Neural cell (in vitro differentiated cells): Measurements from ENCODE around the gene SERGEF. TPM values are rescaled to one million over a fixed set of nuclear protein-coding genes. Genes with fewer than 3 reads are reported as not detected.

ENCODE experiments used
- H2AFZ ChIP-seq: fragments of 200-600, 300-800 bp; sonication (generic), shearing (Covaris generic); 2 replicates; pipeline ENCODE4 v1.6.0; 2014; ENCODE audit warnings: low read depth, mild to moderate bottlenecking, antibody characterized with exemption, low read length, moderate library complexity
- H3F3A ChIP-seq: fragments of 200-600 bp; shearing (Covaris generic); 2 replicates; pipeline ENCODE4 v1.6.1; 2016; ENCODE audit warnings: mild to moderate bottlenecking, moderate library complexity, mixed read lengths, antibody characterized with exemption, low read length; ENCODE audit not compliant: insufficient read depth, poor library complexity, severe bottlenecking
- H3K27ac ChIP-seq: fragments of 200-600, 300-800 bp; sonication (generic), shearing (Covaris generic); 2 replicates; pipeline ENCODE4 v1.5.1; 2014; ENCODE audit warnings: mild to moderate bottlenecking, low read length, moderate library complexity
- H3K27me3 ChIP-seq: fragments of 300-800, 200-600 bp; sonication (generic), shearing (Covaris generic); 2 replicates; pipeline ENCODE4 v1.6.0; 2014; ENCODE audit warnings: mild to moderate bottlenecking, low read depth, low read length, moderate library complexity; ENCODE audit not compliant: insufficient read depth
- H3K36me3 ChIP-seq: fragments of 300-800, 200-600 bp; sonication (generic), shearing (Covaris generic); 2 replicates; pipeline ENCODE4 v1.5.1; 2014; ENCODE audit warnings: mild to moderate bottlenecking, antibody characterized with exemption, low read length, moderate library complexity; ENCODE audit not compliant: insufficient read depth
- H3K4me2 ChIP-seq: fragments of 300-800, 200-600 bp; sonication (generic), shearing (Covaris generic); 2 replicates; pipeline ENCODE4 v1.6.0; 2014; ENCODE audit warnings: mild to moderate bottlenecking, low read length
- H3K4me3 ChIP-seq: fragments of 300-800, 200-600 bp; sonication (generic), shearing (Covaris generic); 2 replicates; pipeline ENCODE4 v1.5.1; 2014; ENCODE audit warnings: mild to moderate bottlenecking, low read length, moderate library complexity
- H3K79me2 ChIP-seq: fragments of 200-600 bp; shearing (Covaris generic); replicated peaks from 2 replicates; pipeline ENCODE4 v1.6.0; 2014; ENCODE audit warnings: mild to moderate bottlenecking, low read length, moderate library complexity; ENCODE audit not compliant: insufficient read depth
- H3K9ac ChIP-seq: fragments of 300-800, 200-600 bp; sonication (generic), shearing (Covaris generic); 2 replicates; pipeline ENCODE4 v1.6.1; 2016; ENCODE audit warnings: mild to moderate bottlenecking, low read length, mixed read lengths
- H3K9me2 ChIP-seq: fragments of 200-600 bp; shearing (Covaris generic); 2 replicates; pipeline ENCODE4 v1.6.1; 2016; ENCODE audit warnings: mild to moderate bottlenecking, low read length, mixed read lengths; ENCODE audit not compliant: insufficient read depth
- H3K9me3 ChIP-seq: fragments of 200-600, 300-800 bp; sonication (generic), shearing (Covaris generic); 2 replicates; pipeline ENCODE4 v1.6.1; 2016; ENCODE audit warnings: mild to moderate bottlenecking, mixed run types, low read length, moderate library complexity, mixed read lengths
- H4K20me1 ChIP-seq: fragments of 200-600 bp; shearing (Covaris generic); 2 replicates; pipeline ENCODE4 v1.6.1; 2016; ENCODE audit warnings: mild to moderate bottlenecking, mixed run types; ENCODE audit not compliant: insufficient read depth
- EP300 ChIP-seq: fragments of 450-650 bp; conservative IDR thresholded peaks from 2 replicates; pipeline ENCODE4 v1.6.1; 2014; ENCODE audit warnings: antibody characterized with exemption, mild to moderate bottlenecking, moderate library complexity; ENCODE audit not compliant: poor library complexity, severe bottlenecking
- EZH2 ChIP-seq: fragments of 200-600, 300-800 bp; shearing (Covaris generic), sonication (generic); IDR thresholded peaks from 2 replicates; pipeline ENCODE4 v1.6.1; 2014; ENCODE audit warnings: antibody characterized with exemption, low read length, borderline replicate concordance, mild to moderate bottlenecking; ENCODE audit not compliant: insufficient read depth, poor library complexity, severe bottlenecking
- MXI1 ChIP-seq: fragments of 450-650 bp; conservative IDR thresholded peaks from 2 replicates; pipeline ENCODE4 v1.6.1; 2014; ENCODE audit warnings: antibody characterized with exemption, mild to moderate bottlenecking; ENCODE audit not compliant: poor library complexity, severe bottlenecking
- POLR2AphosphoS5 ChIP-seq: IDR thresholded peaks from 2 replicates; pipeline ENCODE4 v1.6.1; 2012
- RAD21 ChIP-seq: fragments of 450-650 bp; conservative IDR thresholded peaks from 2 replicates; pipeline ENCODE4 v1.6.1; 2014; ENCODE audit warnings: antibody characterized with exemption, mild to moderate bottlenecking, moderate library complexity
- TAF1 ChIP-seq: IDR thresholded peaks from 2 replicates; pipeline ENCODE4 v1.6.1; 2012; ENCODE audit warnings: low read depth
- polyA plus RNA-seq: library from polyadenylated mRNA; depleted of rRNA; stranded (reverse); fragments of >200 nt; gene quantifications from 2 replicates; pipeline ENCODE4 v1.2.3, GENCODE V29; 2014
- TF ChIP-seq, protein P1 (sequence below): fragments of 450-650 bp; IDR thresholded peaks from 2 replicates; pipeline ENCODE4 v1.5.1; 2014; ENCODE audit warnings: antibody characterized with exemption, mild to moderate bottlenecking, moderate library complexity; ENCODE audit not compliant: poor library complexity, severe bottlenecking
- TF ChIP-seq, protein P2 (sequence below): IDR thresholded peaks from 2 replicates; pipeline ENCODE4 v1.6.1; 2012; ENCODE audit warnings: borderline replicate concordance

SERGEF gene
- polyA plus RNA-seq, 1 donor from 2014 or later = 49.6 TPM

DNA sequence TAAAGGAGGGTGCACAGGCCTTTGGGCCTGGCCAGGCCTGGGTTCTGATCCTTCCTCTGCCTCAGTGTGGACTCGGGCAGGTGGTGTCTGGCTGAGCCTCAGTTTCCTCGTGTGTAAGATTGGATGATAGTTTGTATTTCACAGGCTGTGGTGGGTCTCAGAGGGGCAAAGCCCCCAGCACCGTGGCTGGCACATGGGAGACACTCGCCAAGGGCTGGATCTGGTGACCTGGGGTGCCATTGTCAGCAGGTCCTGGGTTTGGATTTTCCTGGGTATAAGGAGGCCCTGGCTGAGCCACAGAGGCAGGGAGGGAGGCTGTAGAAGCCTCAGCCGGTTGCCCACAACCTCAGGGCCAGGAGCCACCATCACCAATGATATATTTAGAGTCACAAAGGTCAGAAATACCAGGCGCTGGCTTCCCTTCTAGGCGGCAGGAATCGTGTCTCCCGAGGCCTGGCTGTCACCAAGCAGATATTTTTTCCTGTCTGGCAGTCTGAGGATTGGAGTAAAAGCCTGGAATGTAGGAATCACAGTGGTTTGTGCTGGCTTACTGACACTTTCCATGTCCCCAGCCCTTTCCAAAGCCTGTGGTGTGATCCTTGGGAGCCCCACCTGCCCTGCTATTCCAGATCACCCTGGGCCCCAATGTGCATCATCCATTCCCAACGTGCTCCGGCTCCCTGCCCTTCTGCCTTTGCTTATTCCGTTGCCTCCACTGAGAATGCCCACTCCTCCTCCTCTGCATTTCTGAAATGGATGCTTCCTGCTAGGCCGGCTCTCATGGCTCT lies 262.6 kb downstream of the SERGEF start:
- TF ChIP-seq RAD21 = no peak
- peaks cover 10% of the 10 kb centered on the region for H3K79me2 ChIP-seq

DNA sequence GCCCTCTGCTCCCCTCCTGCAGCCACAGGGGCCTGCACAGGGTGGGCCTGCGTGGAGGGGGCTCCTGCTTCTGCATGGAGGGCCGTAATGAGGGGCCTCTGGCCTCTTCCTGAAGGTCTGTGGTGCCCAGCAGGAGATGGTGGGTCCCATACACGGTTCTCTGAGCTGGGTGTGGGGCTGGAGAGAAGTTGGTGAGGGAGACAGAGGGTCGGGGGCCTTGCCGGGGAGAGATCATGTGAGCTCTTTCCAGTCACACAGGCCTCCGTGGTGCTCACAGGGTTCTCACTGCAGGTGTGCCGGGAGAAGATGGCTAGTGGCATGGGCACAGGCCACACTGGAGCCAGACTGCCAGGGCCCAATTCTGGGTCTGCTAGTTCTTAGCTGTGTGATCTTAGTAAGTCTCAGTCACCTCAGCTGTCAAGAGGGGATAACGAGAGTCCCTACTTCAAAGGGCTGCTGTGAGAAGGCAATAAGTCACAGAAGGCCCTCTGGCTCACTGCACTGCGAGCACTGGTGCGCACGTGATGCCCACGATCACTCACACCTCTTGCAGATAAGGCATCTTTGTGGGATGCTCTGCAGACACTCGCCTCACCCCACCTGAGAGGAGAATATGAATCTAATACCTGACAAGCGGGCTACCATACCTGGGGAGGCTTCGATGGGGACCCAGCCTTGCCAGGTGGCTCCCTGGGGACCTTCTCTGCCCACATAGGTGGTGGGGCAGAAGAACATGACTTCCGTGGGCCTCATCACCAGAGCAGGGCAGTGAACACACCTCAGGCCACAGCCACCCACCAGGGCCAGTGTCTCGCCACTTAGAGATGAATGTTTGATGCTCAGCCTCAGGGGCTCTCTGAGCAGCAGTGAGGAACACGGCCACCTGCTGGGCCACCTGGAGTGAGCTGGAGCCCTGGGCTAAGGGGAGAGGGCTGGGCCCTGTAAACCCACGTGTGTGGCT lies 263.8 kb downstream of the SERGEF start:
- H3K27ac ChIP-seq = no peak overlapping the region

More for the DNA sequence above, 262.6 kb downstream of the SERGEF start:
- Histone ChIP-seq H3K4me2 (no peak overlapping the region), H3K9ac (no peak overlapping the region), H3K27ac (no peak overlapping the region), H4K20me1 (no peaks in the 10 kb centered on the region), H3K9me3 (no peaks in the 10 kb centered on the region), H3K9me2 (no peaks in the 10 kb centered on the region), H3K27me3 (no peaks in the 10 kb centered on the region), H3F3A (no peaks in the 10 kb centered on the region), H2AFZ (no peak overlapping the region), H3K36me3 (no peaks in the 10 kb centered on the region), H3K4me3 (no peak overlapping the region)

More for the DNA sequence above, 263.8 kb downstream of the SERGEF start:
- Histone ChIP-seq H3K4me2 (no peak overlapping the region), H2AFZ (no peak overlapping the region), H3K9ac (no peak overlapping the region), H3K9me2 (no peaks in the 10 kb centered on the region), H3K27me3 (no peaks in the 10 kb centered on the region), H3K36me3 (no peaks in the 10 kb centered on the region), H3K79me2 (peaks cover 10% of the 10 kb centered on the region), H4K20me1 (no peaks in the 10 kb centered on the region), H3K9me3 (no peaks in the 10 kb centered on the region), H3F3A (no peaks in the 10 kb centered on the region), H3K4me3 (no peak overlapping the region)
- TF ChIP-seq POLR2AphosphoS5 (no peak), EZH2 (no peak), RAD21 (no peak), MXI1 (no peak), EP300 (no peak), TAF1 (no peak)
- TF ChIP-seq, protein P1, sequence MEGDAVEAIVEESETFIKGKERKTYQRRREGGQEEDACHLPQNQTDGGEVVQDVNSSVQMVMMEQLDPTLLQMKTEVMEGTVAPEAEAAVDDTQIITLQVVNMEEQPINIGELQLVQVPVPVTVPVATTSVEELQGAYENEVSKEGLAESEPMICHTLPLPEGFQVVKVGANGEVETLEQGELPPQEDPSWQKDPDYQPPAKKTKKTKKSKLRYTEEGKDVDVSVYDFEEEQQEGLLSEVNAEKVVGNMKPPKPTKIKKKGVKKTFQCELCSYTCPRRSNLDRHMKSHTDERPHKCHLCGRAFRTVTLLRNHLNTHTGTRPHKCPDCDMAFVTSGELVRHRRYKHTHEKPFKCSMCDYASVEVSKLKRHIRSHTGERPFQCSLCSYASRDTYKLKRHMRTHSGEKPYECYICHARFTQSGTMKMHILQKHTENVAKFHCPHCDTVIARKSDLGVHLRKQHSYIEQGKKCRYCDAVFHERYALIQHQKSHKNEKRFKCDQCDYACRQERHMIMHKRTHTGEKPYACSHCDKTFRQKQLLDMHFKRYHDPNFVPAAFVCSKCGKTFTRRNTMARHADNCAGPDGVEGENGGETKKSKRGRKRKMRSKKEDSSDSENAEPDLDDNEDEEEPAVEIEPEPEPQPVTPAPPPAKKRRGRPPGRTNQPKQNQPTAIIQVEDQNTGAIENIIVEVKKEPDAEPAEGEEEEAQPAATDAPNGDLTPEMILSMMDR = no peak
- TF ChIP-seq, protein P2, sequence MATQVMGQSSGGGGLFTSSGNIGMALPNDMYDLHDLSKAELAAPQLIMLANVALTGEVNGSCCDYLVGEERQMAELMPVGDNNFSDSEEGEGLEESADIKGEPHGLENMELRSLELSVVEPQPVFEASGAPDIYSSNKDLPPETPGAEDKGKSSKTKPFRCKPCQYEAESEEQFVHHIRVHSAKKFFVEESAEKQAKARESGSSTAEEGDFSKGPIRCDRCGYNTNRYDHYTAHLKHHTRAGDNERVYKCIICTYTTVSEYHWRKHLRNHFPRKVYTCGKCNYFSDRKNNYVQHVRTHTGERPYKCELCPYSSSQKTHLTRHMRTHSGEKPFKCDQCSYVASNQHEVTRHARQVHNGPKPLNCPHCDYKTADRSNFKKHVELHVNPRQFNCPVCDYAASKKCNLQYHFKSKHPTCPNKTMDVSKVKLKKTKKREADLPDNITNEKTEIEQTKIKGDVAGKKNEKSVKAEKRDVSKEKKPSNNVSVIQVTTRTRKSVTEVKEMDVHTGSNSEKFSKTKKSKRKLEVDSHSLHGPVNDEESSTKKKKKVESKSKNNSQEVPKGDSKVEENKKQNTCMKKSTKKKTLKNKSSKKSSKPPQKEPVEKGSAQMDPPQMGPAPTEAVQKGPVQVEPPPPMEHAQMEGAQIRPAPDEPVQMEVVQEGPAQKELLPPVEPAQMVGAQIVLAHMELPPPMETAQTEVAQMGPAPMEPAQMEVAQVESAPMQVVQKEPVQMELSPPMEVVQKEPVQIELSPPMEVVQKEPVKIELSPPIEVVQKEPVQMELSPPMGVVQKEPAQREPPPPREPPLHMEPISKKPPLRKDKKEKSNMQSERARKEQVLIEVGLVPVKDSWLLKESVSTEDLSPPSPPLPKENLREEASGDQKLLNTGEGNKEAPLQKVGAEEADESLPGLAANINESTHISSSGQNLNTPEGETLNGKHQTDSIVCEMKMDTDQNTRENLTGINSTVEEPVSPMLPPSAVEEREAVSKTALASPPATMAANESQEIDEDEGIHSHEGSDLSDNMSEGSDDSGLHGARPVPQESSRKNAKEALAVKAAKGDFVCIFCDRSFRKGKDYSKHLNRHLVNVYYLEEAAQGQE = no peak
